ENCODE data around the gene ENPP1.

ENPP1 gene

GRCh38 chr6:131917763-131918649 is 110.2 kb downstream of the ENPP1 start:
- no peak for DNase-seq

GRCh38 chr6:131918650-131919355 is 111.0 kb downstream of the ENPP1 start:
- no peak for DNase-seq

DNA sequence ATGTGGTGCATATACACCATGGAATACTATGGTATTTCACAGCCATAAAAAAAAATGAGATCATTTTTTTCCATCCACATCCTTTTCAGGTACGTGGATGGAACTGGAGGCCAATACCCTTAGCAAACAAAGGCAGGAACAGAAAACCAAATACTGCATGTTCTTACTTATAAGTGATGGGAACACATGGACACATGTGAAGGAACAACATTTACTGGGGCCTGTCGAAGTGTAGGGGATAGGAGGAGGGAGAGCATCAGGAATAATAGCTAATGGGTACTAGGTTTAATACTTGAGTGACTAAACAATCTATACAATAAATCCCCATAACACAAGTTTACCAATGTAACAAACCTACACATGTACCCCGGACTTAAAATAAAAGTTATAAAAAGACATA is 112.8 kb downstream of the ENPP1 start:
- DNase-seq: no peak

DNA sequence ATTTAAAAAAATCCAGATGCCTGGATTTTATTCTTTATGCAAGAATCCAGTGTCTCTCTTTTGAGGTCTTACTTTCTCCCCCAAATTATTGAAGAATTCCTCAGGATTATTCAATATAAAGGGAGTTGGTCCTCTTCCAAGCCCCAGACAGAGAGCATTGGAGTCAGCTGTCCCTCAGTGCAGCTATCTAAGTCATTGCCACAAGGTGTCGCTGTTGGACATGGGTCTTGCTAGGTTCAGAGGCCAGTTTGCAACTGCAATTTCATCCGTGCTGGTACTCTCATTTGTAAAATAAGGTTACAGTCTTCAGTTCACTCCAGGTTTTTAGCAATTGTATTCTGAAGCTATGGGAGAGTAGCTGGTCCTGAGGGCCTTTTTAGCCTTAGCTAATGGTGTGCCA is 115.5 kb downstream of the ENPP1 start:
- DNase-seq: peak in 1 of 2 donors; percentile 23

DNA sequence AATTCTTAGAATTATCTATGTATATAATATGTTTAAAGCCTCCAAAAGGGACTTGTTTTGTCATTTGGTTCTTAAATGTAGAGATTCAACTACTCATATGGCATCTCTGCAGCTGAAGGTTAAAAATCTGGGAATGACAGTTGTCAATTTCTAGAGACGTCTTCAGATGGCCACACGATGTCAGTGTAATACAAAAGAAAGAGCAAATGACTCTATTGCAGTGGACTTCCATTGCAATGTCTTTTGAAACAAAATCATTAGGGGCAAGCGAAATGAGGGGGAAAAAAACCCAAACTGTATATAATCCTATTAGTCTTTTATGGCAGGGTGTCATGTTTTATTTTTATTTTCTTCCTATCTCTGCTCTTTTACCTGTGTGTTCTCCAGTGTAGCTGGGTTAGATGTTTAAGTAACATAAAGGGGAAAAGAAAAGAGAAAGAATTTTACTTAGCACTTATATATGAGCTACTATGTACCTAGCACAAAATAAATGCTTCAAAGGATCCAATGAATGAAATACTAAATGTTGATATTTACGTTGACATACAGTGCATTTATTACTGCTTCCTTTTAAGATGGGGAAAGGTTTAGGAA is 117.2 kb downstream of the ENPP1 start:
- DNase-seq: no peak

DNA sequence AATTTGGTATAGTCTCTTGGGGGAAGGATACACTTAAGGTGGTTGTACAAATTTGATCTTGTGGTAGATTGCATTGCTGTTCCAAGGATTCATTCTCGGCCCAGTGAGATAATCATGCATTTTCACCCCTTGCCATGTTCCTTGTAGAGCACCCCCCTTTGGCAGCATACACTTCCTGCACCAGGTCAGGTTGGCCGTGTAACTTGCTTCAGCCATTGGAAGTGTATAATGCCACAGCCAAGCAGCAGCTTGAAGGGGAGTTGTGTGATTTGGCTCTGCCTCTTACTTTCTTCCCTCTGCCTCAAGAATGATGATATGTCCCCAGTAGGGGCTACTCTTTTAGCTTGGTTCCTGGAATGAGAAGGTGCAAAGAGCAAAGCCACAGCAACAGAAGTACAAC is 121.4 kb downstream of the ENPP1 start:
- DNase-seq: no peak

DNA sequence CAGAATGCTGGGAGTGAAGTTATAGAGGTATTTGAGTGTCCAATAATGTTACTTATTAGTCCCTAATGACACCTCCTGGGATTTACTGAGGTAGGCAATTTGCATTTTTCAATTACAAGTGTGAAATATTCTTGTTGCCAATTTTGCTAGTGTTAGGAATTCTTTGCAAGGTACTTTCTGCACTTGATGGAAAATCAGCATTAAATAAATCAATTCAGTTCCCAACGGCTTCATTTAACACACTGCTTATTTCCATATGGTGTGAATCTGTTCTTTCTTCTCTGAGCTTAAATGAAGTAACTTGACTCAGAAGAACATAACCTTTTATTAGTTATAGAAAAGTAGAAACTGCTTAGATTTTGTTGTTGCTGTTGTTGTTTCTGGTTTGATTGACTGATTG is 122.2 kb downstream of the ENPP1 start:
- no peak for DNase-seq

DNA sequence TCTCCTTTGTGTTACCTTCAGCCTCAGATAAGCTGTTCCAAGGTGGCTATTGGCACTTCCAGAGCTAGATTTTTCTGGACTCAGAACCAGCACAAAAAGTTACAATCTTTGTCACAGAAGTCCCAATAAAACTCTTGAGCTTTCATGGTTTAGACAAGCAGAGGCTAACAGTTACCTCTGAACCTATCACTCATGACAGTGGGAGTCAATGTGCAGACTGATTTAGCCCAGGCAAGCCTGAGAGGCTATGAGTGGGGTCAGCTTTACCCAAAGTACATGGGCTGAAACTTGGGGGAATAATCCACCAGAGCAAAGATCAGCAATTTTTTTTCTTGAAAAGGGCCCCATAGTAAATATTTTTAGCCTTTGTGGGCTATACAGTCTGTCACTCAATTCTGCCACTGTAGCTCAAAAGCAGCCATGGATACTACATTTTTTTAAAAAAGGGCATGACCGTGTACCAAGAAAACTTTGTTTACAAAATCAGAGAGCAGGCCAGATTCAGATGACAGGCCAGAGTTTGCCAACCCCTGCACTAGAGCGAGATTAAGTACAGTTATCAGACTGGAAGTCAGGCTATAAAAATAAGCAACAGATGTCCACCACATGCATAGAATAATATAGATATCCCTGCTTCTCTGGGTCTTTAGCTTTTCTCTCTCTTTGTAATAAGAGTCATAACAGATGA is 123.4 kb downstream of the ENPP1 start:
- no peak for DNase-seq

GRCh38 chr6:131936156-131936555 is 128.3 kb downstream of the ENPP1 start:
- DNase-seq: no peak

DNA sequence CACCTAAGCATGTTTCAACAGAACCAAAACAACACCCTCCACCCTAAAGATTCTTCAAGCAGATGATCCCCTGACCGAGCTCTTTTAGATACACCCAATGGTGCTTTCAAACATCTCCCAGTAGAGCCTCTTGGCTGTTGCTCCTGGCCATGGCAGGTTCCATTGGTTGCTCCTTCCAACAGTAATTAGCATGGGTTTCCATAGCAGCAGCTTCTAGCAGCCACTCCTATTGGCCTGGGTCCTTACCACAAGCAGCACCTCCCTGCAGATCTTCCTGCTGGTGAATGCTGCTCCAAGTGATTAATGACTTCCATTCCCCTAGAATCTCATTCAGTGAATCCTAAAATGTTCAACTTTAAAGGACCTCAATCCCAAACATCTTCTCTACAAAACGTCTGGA is 129.4 kb downstream of the ENPP1 start:
- no peak for DNase-seq

DNA sequence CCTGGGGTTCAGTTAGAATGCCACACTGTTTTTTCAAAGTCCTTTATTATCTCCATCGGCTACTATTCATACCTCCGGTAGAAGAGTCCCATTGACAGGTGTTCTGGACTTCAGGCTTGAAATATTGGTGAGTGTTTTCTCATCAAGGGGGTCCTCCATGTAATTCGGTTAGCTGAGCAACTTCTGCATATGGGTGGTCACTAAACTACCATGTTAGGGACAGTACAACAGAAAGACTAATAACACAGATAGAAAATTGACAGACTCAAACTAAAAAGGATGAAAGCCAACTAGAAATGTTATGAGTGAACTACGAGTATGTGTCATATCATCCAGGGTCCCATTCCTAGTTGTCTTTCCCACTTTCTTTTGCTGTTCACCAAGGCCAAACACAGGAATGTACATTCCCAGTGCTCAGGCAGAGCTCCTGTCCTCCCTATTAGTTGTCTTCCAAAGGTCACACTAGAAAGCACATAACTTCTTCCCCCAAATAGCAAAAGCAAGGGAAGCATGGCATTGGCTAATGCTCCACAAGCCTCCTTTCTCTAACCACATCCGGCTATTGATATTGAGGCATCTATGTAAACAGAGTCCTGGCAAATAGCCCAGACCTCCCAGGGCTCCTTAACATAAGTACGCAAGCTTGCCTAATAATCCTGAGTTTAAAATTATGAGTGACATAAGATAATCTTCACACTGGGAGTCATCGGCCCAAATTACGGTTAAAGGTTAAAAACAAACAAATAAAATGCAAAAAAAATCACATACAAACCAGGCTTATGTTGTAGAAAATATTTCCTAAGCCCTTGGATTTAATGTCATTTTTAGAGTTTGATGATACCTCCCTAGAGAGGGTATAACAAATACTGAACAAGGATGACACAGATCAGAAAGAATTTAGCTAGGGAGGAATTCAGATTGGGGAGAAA is 130.1 kb downstream of the ENPP1 start:
- no peak for DNase-seq
